ENCODE results near the gene ADGRA3.
"Not testable (repeated sequence)": the region's sequence is repeated elsewhere in the genome, so short reads cannot be mapped to it uniquely, and the experiment has no call there.

The ADGRA3 gene

GRCh38 chr4:22477136-22477812 lies 38.6 kb downstream of the ADGRA3 start:
- no peak for DNase-seq

- no peak for DNase-seq
These were observed 39.9 kb downstream of the ADGRA3 start for GRCh38 chr4:22476011-22476410.

DNA sequence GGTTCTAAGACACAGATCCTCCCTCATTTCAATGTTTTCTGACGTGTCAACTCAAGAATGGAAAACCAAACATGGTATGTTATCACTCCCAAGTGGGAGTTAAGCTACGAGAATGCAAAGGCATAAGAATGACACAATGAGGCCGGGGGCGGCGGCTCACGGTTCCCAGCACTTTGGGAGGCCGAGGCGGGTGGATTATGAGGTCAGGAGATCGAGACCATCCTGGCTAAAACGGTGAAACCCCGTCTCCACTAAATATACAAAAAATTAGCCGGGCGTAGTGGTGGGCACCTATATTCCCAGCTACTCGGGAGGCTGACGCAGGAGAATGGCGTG lies 40.6 kb downstream of the ADGRA3 start:
- DNase-seq = not testable (repeated sequence)

- DNase-seq = no peak
These were observed 41.1 kb downstream of the ADGRA3 start for GRCh38 chr4:22474636-22475310.

DNA sequence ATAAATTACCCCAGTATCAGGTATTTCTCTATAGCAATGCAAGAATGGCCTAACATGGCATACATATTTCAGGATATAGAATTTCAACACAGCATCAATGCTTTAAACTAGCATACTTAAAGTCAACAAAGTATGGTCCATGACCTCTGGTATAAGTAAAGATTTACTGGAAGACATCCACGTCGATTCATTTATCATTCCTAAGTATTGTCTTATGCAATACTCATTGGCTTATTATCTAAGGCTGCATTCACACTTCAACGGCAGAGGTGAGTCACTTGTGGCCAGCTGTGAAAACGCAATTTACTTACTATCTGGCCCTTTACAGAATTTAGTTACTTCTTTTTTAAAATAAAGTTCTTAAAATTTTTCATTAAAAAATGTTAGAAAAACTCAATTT lies 42.6 kb downstream of the ADGRA3 start:
- no peak for DNase-seq

- no peak for DNase-seq
These were observed 43.8 kb downstream of the ADGRA3 start for GRCh38 chr4:22471999-22472461.

DNA sequence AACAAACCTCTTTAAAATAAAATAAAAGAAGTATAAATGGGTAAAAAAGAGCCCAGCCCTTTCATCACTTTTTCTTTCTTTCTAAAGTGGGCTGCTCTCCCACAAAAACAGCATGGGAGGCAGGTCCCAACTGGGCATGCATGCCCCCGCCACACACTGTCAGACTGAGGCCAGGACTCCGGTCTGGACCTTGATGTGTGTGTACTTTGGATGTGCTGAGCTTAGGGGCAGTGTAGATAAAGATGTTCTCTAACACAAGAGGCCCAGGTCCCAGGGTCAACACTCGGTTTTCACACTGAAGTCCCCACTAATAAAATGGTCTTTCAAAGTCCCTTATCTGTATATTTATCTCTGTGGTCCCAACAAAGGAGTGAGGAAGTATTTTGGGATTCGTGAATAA lies 44.4 kb downstream of the ADGRA3 start:
- no peak for DNase-seq

DNA sequence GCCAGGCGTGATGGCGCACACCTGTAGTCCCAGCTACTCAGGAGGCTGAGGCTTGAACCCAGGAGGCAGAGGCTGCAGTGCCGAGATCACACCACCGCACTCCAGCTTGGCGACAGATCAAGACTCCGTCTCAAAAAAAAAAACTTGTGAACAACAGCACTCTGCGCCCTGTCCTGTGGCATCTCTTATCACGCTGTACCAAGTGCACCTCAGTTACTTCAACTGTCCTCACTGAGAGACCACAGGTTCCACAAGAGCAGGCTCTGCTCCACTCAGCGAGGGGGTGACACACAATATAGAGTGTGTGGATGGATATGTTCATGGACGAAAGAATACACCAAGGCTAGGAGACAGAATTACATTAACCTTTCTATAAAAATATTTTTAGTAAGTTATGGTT lies 49.3 kb downstream of the ADGRA3 start:
- DNase-seq = no peak

DNA sequence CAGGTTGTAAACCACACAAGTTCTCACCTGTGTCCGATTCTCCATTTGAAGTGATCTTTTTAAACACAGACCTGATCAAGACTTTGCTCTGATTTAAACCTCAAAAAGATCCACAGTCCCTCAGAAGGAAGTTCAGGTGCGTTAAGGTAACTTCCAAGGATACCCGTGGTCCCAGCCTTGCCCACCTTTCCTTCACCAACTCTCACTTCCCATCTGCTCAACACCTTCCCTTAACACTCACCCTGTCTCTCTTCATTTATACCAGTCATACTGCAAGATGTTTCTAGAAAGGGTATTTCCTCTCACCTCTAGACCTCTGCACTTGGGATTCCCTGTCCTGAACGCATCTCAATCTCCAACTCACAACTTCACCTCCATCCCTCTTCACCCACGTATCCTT lies 49.9 kb downstream of the ADGRA3 start:
- no peak for DNase-seq

GRCh38 chr4:22465349-22465748 lies 50.5 kb downstream of the ADGRA3 start:
- no peak for DNase-seq

DNA sequence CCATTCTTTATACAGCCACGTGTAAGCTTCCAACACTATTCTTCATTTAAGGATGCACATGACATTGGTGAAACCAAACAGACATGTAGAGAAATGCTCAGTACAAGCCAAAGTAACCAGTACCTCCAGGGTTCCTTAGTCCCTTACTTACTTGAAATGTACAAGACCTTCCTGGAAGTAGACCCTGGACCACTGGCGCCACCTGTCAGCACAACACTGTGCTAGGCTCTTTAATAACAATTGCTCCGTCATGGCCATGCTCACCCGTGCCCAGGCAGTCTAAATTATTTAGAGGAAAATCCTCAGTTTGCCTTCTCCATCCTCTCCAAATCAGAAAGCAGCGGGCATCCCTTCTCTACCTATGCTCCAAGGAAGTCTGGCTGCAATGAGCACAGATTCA lies 52.7 kb downstream of the ADGRA3 start:
- peak; percentile 19 for DNase-seq

- no peak for DNase-seq
These were observed 53.2 kb downstream of the ADGRA3 start for GRCh38 chr4:22462688-22463087.

- no peak for DNase-seq
These were observed 55.6 kb downstream of the ADGRA3 start for GRCh38 chr4:22460266-22460665.

GRCh38 chr4:22458098-22458497 lies 57.8 kb downstream of the ADGRA3 start:
- no peak for DNase-seq

DNA sequence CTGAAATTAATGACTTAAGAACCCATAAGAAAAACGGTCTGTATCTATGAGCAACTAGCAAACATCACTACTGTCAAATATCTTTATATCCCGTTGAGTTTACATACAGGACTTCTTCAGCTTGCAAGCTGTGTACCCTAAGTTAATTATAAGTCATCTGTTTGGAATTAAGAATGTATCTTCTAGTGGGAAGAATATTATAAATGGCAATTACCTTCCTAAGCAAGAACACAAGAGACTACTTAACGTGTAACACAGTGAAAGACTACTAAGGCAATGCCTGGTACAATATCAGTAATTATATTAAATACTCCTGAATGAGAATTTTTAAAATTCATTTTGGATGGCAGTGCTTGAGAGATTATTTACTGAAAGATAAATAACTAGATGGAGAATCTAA lies 58.5 kb downstream of the ADGRA3 start:
- DNase-seq = no peak

DNA sequence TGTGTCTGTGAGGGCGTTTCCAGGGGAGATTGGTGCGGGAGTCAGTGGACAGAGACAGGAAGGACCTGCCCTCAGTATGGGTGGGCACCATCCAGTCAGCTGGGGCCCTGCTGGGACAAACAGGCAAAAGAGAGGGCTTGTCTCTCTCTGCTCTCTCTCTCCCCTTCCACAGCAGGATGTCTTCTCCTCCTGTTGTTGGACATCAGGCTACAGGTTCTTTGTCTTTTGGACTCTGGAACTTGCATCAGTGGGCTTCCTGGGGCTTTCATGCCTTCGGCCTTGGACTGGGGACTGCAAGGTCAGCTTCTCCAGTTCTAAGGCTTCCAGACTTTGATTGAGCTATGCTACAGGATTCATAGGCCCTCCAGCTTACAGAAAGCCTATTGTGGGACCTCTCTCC lies 59.6 kb downstream of the ADGRA3 start:
- DNase-seq = no peak

GRCh38 chr4:22454955-22455354 lies 60.9 kb downstream of the ADGRA3 start:
- DNase-seq = no peak

DNA sequence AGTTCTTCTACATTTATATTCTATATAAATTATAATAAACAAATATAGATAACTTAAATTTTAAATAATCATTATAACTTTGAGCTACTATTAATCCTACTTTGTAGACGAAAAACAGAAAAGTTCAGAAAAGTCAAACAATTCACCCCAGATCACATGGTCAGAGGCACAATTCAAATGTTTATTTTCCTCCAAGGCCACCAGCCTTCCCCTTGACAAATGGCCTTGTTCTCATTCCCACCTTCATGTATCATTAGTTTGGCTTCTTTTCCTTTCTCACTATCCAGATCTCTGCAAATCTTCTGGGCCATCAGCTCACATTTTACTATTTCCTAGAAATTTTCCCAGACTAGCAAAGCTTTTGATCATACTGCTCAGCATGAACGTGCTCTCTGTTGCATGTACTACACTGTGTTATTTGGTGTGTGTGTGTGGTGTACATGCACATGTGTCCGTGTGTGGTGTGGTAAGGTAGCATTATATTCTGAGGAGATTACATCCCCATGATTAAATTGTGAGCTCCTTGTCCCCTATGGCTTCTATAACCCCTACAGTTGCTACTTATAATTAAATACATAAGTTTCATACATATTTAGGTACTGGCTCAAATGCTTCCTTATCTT lies 61.5 kb downstream of the ADGRA3 start:
- DNase-seq = no peak

GRCh38 chr4:22444813-22445212 lies 71.1 kb downstream of the ADGRA3 start:
- DNase-seq = no peak

DNA sequence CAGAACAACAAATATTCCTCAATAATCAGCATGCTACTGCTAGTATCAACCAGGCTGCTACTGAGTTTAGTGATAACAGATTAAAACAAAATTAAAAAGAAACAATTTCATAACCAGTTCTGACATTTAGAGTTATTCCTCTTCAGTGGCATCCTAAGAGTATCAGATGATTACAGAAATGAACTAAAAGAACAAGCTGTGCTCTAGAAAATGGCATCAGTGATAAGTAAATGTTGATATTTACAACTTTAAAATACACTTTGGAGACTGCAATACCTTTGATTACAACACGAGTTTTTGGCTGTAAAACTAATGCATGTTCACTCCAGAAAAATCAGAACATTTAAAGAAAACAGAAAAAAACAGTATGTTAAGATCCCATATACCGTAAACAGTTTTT lies 72.9 kb downstream of the ADGRA3 start:
- DNase-seq = no peak

GRCh38 chr4:22440999-22441398 lies 74.9 kb downstream of the ADGRA3 start:
- no peak for DNase-seq

GRCh38 chr4:22439947-22440346 lies 75.9 kb downstream of the ADGRA3 start:
- no peak for DNase-seq

GRCh38 chr4:22435652-22436051 lies 80.2 kb downstream of the ADGRA3 start:
- no peak for DNase-seq

- no peak for DNase-seq
These were observed 81.0 kb downstream of the ADGRA3 start for GRCh38 chr4:22434895-22435294.

DNA sequence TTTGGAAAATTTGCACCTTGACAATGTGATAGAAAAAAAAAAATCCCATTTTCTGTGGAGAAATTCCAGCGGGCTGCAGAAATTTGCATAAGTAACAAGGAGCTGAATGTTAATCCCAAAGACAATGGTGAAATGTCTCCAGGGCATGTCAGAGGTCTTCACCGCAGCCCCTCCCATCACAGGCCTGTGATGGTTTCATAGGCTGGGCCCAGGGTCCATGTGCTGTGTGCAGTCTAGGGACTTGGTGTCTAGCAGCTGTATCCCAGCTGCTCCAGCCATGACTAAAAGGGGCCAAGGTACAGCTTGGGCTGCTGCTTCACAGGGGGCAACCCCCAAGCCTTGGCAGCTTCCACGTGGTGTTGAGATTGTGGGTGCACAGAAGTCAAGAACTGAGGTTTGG lies 85.2 kb downstream of the ADGRA3 start:
- DNase-seq = no peak

All from stimulated activated CD4-positive, alpha-beta T cell treated with anti-CD3 and anti-CD28 coated beads, Interleukin-4, amount 100 ng/mL, for 24 hours (primary cell).